ENCODE measurements around the gene ACADSB.

DNA sequence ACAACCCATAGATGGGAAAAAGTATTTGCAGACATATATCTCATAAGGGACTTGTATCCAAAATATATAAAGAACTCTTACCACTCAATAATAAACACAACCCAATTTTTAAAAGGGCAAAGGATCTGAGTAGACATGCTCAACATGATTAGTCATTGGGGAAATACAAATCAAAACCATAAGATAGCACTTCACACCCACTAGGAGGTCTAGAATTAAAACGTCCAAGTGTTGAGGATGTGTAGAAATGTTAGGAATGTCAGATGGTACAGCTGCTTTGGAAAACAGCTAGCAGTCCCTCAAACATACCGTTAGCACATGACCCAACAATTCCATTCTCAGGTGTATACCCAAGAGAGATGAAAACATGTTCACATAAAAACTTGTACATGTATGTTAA is 20.3 kb upstream of the ACADSB start:
- TF ChIP-seq POLR2A (IDR thresholded peaks at IDR 0.05), result no peak
- TF ChIP-seq, protein P1, sequence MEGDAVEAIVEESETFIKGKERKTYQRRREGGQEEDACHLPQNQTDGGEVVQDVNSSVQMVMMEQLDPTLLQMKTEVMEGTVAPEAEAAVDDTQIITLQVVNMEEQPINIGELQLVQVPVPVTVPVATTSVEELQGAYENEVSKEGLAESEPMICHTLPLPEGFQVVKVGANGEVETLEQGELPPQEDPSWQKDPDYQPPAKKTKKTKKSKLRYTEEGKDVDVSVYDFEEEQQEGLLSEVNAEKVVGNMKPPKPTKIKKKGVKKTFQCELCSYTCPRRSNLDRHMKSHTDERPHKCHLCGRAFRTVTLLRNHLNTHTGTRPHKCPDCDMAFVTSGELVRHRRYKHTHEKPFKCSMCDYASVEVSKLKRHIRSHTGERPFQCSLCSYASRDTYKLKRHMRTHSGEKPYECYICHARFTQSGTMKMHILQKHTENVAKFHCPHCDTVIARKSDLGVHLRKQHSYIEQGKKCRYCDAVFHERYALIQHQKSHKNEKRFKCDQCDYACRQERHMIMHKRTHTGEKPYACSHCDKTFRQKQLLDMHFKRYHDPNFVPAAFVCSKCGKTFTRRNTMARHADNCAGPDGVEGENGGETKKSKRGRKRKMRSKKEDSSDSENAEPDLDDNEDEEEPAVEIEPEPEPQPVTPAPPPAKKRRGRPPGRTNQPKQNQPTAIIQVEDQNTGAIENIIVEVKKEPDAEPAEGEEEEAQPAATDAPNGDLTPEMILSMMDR (IDR thresholded peaks at IDR 0.05), result no peak
